GM19043 (cell line): Measurements from ENCODE around the gene HIVEP2.
A peak's percentile ranks its signal among the peaks of the same experiment; 100 is the strongest.

Experiments
- ATAC-seq: cut with Tn5 transposase; IDR thresholded peaks from one replicate; pipeline ENCODE4 v1.9.1; 2021; ENCODE audit warnings: low read depth; ENCODE audit not compliant: unreplicated experiment

HIVEP2 gene

GRCh38 chr6:142845624-142846458 is 99.1 kb downstream of the HIVEP2 start:
- no peak for ATAC-seq

DNA sequence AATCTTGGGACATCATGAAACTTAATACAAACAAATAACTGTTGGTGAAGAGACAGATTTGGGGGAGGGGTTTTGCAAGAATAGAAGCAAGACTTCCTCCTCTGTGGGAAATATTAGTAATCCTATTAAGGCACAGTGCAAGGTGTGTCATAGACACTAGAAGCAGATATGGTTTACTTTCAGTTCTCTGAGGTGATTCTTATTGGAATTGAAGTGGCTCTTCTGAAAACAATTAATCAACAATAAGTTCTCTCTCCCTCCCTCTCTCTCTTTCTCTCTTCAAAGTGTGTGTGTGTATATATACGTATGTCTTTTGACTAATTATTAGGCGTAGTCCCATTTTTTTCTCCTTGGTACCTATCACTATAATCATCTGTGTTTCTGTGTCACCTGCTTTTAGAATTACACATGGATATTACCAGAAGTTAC is 99.8 kb downstream of the HIVEP2 start:
- ATAC-seq: peak; percentile 41

GRCh38 chr6:142844065-142844755 is 100.8 kb downstream of the HIVEP2 start:
- ATAC-seq: no peak

DNA sequence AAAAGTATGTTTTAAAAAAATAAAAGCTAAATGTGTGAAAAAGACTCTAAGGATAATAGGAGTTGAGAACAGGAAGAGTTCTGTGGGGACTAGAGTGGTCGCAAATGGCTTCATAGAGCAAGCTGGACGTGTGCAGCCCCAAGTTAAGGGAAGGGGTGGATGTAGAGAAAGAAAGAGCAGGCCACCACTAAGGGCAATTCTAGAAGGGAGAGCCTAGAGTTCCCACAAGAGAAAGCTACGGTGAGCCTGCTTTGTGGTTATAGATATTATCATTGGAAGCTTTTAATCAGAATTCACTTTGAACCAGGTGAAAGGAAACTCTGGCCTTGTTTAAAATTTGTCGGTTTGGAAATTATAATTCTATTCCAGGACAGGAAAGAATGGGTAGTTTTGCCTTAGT is 101.6 kb downstream of the HIVEP2 start:
- ATAC-seq: no peak

DNA sequence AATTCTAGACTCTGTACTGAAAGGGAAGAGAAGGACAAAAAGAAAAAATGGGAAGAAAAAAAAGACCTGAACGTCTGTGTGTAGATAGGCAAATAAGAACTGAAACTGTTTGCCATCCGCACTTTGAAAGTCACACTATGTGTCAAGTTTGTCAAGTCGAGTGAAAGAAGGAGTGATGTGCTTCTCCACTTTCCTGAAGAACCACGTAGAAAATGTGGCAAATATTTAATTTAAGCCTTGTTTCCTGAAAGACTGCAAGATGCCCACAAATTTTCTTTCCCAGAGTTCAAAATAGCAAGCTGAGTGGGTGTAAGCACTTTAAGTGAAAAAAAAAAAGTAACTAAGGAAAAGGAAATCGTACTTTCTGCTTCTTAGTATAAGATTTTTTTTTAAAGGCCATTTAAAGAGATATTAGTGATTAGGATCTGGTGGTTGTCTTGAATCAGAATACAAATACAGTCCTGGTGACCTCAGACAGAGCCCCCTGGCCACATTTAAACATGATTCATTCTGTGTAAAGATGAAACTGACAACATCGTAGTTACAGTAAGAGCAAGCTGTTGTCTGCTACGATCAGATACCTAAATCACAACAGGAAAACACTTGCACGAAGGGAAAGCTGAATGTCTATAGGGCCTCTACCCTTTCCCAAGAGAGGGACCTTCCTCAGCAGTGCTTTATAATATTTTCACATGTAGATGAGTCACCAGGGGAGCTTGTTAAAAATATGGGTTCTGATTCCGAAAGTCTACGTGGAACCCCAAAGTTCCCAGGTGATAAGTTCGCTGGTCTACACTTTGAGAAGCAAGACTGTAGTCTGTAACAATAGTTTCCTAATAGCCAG is 102.3 kb downstream of the HIVEP2 start:
- ATAC-seq: peak; percentile 56

GRCh38 chr6:142841915-142842314 is 103.1 kb downstream of the HIVEP2 start:
- no peak for ATAC-seq

DNA sequence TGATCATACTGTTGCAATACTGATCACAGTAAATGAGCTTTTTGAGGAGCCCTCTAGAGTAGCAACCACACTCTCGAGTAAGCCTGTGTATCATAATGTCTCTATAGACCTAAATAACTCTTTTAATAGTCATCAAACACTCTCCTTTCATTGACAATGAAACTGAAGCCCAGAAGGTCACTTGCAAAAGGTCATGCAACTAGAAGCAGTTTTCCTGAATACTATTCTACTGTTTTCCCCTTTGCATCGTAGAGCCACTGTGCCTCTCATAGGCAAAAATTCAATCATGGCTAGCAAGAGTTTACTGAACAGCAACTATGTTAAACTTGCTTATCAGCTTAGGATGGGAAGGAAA is 105.3 kb downstream of the HIVEP2 start:
- no peak for ATAC-seq

GRCh38 chr6:142838821-142839685 is 105.9 kb downstream of the HIVEP2 start:
- ATAC-seq: no peak

- ATAC-seq: no peak
These were observed 109.0 kb downstream of the HIVEP2 start for GRCh38 chr6:142835787-142836535.

- ATAC-seq: no peak
These were observed 110.1 kb downstream of the HIVEP2 start for GRCh38 chr6:142834853-142835252.

GRCh38 chr6:142833798-142834197 is 111.2 kb downstream of the HIVEP2 start:
- ATAC-seq: no peak

GRCh38 chr6:142833054-142833453 is 111.9 kb downstream of the HIVEP2 start:
- ATAC-seq: no peak

DNA sequence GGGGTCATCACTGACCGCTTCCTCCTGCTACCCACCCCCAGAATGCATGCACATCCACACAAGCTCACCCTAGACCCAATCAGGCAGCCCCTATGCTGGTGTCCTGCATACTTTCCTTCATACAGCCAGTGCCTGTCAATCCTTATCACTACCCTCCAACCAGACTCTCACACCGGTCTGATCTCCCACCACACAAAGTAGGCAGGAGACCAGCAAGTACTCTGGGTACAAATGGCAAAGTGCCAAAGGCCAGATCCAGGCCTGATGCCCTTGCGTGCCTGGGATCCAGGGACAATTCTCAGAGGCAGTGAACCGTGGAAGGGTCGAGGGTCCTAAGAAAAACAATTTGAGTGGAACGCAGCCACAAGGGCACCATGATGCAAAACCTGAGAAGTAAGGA is 114.2 kb downstream of the HIVEP2 start:
- no peak for ATAC-seq

- ATAC-seq: no peak
These were observed 114.8 kb downstream of the HIVEP2 start for GRCh38 chr6:142830116-142830710.

GRCh38 chr6:142829556-142829955 is 115.4 kb downstream of the HIVEP2 start:
- ATAC-seq: no peak

GRCh38 chr6:142827991-142828390 is 117.0 kb downstream of the HIVEP2 start:
- no peak for ATAC-seq

- ATAC-seq: no peak
These were observed 117.6 kb downstream of the HIVEP2 start for GRCh38 chr6:142827369-142827768.

DNA sequence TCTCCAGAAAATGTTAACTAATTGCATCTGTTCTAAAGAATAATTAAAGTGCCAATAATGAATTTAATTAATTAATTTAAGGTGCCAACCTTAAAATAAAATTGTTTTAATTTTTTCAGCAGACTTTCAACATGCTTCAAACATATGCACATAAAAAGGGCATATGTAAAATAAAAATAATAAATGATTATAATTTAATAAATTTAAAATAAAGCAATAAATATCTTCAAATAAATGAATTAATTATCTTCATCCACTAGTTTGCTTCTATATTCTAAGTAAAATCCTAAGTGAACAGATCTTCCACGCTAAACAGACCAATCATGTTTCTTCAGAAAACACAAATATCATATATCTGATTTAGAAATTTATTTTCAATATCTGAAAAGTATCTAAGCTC is 119.2 kb downstream of the HIVEP2 start:
- ATAC-seq: no peak

DNA sequence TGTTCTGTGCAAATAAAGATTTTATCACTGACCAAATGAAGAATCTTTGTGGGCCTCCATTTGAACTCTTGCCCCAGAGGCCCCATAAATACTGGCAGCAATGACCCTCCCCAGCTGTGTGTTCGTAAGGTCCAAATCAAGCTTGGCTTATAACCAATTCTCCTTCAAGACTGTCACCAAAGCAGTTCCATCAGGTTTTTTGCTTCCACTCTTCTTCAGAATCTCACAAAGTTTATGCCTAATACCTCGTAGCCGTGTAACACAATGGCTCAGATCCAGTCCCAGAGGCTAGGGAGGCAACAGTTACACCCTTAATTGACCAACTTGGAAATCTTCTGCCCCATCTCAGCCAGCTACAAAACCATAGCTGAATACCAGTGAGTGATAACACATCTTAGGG is 120.5 kb downstream of the HIVEP2 start:
- ATAC-seq: no peak
